Measurements from ENCODE around the gene GLS. TPM values are rescaled to one million over a fixed set of nuclear protein-coding genes. Genes with fewer than 3 reads are reported as not detected.

The GLS gene
- total RNA-seq, 1 donor: 588 TPM

GRCh38 chr2:190968522-190968921, 87.9 kb downstream of the GLS start:
- H3K27me3 ChIP-seq (ENCODE audit: insufficient read depth, low read length): no peaks in the 10 kb centered on the region
- H3K4me3 ChIP-seq (ENCODE audit: insufficient read depth, low read length): no peak overlapping the region
- DNase-seq (ENCODE audit: insufficient read length, low spot score, missing footprints): no peak
- H3K9me3 ChIP-seq (ENCODE audit: low read depth, low read length): no peaks in the 10 kb centered on the region
- H4K20me1 ChIP-seq (ENCODE audit: insufficient read depth, low read length): peaks cover 6% of the 10 kb centered on the region
- TF ChIP-seq, protein P1, sequence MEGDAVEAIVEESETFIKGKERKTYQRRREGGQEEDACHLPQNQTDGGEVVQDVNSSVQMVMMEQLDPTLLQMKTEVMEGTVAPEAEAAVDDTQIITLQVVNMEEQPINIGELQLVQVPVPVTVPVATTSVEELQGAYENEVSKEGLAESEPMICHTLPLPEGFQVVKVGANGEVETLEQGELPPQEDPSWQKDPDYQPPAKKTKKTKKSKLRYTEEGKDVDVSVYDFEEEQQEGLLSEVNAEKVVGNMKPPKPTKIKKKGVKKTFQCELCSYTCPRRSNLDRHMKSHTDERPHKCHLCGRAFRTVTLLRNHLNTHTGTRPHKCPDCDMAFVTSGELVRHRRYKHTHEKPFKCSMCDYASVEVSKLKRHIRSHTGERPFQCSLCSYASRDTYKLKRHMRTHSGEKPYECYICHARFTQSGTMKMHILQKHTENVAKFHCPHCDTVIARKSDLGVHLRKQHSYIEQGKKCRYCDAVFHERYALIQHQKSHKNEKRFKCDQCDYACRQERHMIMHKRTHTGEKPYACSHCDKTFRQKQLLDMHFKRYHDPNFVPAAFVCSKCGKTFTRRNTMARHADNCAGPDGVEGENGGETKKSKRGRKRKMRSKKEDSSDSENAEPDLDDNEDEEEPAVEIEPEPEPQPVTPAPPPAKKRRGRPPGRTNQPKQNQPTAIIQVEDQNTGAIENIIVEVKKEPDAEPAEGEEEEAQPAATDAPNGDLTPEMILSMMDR (IDR thresholded peaks at IDR 0.05; ENCODE audit: extremely low read depth, low read depth, low read length): no peak
- H3K36me3 ChIP-seq (ENCODE audit: insufficient read depth, low read length): peaks cover 97% of the 10 kb centered on the region
- H3K4me1 ChIP-seq (ENCODE audit: insufficient read depth, low read length): no peaks in the 10 kb centered on the region
- no peak overlapping the region for H2AFZ ChIP-seq (ENCODE audit: low read length)
- H3K27ac ChIP-seq (ENCODE audit: low read depth, low read length): no peak overlapping the region
- no peak overlapping the region for H3K4me2 ChIP-seq (ENCODE audit: insufficient read depth, low read length)
- H3K79me2 ChIP-seq (ENCODE audit: insufficient read depth, low read length): no peaks in the 10 kb centered on the region

GRCh38 chr2:190970160-190970559, 89.5 kb downstream of the GLS start:
- Histone ChIP-seq H4K20me1 (ENCODE audit: insufficient read depth, low read length) (no peaks in the 10 kb centered on the region), H3K27ac (ENCODE audit: low read depth, low read length) (no peak overlapping the region), H3K4me2 (ENCODE audit: insufficient read depth, low read length) (no peak overlapping the region), H3K79me2 (ENCODE audit: insufficient read depth, low read length) (no peaks in the 10 kb centered on the region), H3K9me3 (ENCODE audit: low read depth, low read length) (no peaks in the 10 kb centered on the region), H3K4me1 (ENCODE audit: insufficient read depth, low read length) (no peaks in the 10 kb centered on the region), H2AFZ (ENCODE audit: low read length) (no peak overlapping the region), H3K27me3 (ENCODE audit: insufficient read depth, low read length) (no peaks in the 10 kb centered on the region), H3K36me3 (ENCODE audit: insufficient read depth, low read length) (peaks cover 97% of the 10 kb centered on the region), H3K4me3 (ENCODE audit: insufficient read depth, low read length) (no peak overlapping the region)
- TF ChIP-seq, protein P1 (IDR thresholded peaks at IDR 0.05; ENCODE audit: extremely low read depth, low read depth, low read length): no peak
- DNase-seq (ENCODE audit: insufficient read length, low spot score, missing footprints): no peak

DNA sequence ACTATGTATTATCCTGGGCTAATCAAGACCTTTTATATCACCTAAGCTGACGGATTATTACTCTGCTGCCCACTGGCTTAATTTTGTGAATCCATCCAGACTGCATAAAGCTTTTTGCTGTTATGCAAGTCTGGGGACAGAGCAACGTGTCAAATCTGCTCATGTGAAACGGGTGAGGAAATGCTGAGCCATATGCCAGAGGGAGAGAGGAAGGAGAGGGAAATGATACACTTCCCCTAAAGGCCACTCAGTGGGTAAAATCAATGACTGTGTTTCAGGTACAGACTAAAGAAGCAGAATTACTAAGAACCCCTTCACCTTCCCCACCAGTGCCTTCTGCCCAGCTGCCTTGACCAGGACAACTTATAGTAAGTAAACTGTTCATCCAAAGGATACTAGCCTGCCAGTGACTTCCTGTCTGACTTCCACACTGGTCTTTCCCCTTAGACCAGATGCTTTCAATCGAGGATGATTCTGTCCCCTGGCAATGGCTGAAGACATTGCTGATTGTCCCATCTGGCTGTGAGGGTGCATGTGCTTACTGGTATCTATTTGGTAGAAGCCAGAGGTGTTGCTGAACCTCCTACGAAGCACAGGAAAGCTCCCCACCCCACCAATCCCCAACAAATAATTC, 90.4 kb downstream of the GLS start:
- no peak overlapping the region for H3K4me3 ChIP-seq (ENCODE audit: insufficient read depth, low read length)
- no peak overlapping the region for H3K27ac ChIP-seq (ENCODE audit: low read depth, low read length)
- no peaks in the 10 kb centered on the region for H3K79me2 ChIP-seq (ENCODE audit: insufficient read depth, low read length)
- H3K27me3 ChIP-seq (ENCODE audit: insufficient read depth, low read length): no peaks in the 10 kb centered on the region
- TF ChIP-seq, protein P1 (IDR thresholded peaks at IDR 0.05; ENCODE audit: extremely low read depth, low read depth, low read length): no peak
- H4K20me1 ChIP-seq (ENCODE audit: insufficient read depth, low read length): no peaks in the 10 kb centered on the region
- no peak for DNase-seq (ENCODE audit: insufficient read length, low spot score, missing footprints)
- H3K36me3 ChIP-seq (ENCODE audit: insufficient read depth, low read length): peaks cover 97% of the 10 kb centered on the region
- no peaks in the 10 kb centered on the region for H3K4me1 ChIP-seq (ENCODE audit: insufficient read depth, low read length)
- no peak overlapping the region for H2AFZ ChIP-seq (ENCODE audit: low read length)
- no peak overlapping the region for H3K4me2 ChIP-seq (ENCODE audit: insufficient read depth, low read length)
- no peaks in the 10 kb centered on the region for H3K9me3 ChIP-seq (ENCODE audit: low read depth, low read length)

- no peaks in the 10 kb centered on the region for H3K79me2 ChIP-seq (ENCODE audit: insufficient read depth, low read length)
- H3K4me3 ChIP-seq (ENCODE audit: insufficient read depth, low read length): no peak overlapping the region
- peaks cover 97% of the 10 kb centered on the region for H3K36me3 ChIP-seq (ENCODE audit: insufficient read depth, low read length)
- no peak overlapping the region for H3K4me2 ChIP-seq (ENCODE audit: insufficient read depth, low read length)
- H2AFZ ChIP-seq (ENCODE audit: low read length): no peak overlapping the region
- no peaks in the 10 kb centered on the region for H3K27me3 ChIP-seq (ENCODE audit: insufficient read depth, low read length)
- no peaks in the 10 kb centered on the region for H4K20me1 ChIP-seq (ENCODE audit: insufficient read depth, low read length)
- no peaks in the 10 kb centered on the region for H3K4me1 ChIP-seq (ENCODE audit: insufficient read depth, low read length)
- no peaks in the 10 kb centered on the region for H3K9me3 ChIP-seq (ENCODE audit: low read depth, low read length)
- H3K27ac ChIP-seq (ENCODE audit: low read depth, low read length): no peak overlapping the region
- DNase-seq (ENCODE audit: insufficient read length, low spot score, missing footprints): no peak
- TF ChIP-seq, protein P1 (IDR thresholded peaks at IDR 0.05; ENCODE audit: extremely low read depth, low read depth, low read length): no peak
Observed at GRCh38 chr2:190972213-190972612, 91.6 kb downstream of the GLS start.

Measured in osteoblast (primary cell).